Skeletal muscle tissue (tissue), 4 donors: ENCODE measurements around the gene MEAK7. TPM values are rescaled to one million over a fixed set of nuclear protein-coding genes. Genes with fewer than 3 reads are reported as not detected.

ENCODE experiments used
- H3K27ac ChIP-seq: one replicate; pipeline ENCODE4 v1.7.0; 2013; ENCODE audit warnings: mild to moderate bottlenecking, low read depth, low read length, inconsistent platforms
- H3K27me3 ChIP-seq, 3 donors: one replicate each; pipeline ENCODE4 v1.7.0; 2013; ENCODE audit warnings: low read length in 3 of 3; ENCODE audit not compliant: control insufficient read depth in 3 of 3, insufficient read depth in 3 of 3
- H3K36me3 ChIP-seq, 3 donors: one replicate each; pipeline ENCODE4 v1.7.0; 2013; ENCODE audit warnings: low read length in 3 of 3; ENCODE audit not compliant: control insufficient read depth in 3 of 3, insufficient read depth in 3 of 3
- H3K4me1 ChIP-seq, 3 donors: one replicate each; pipeline ENCODE4 v1.7.0; 2013; ENCODE audit warnings: low read length in 3 of 3, mild to moderate bottlenecking in 3 of 3; ENCODE audit not compliant: control insufficient read depth in 3 of 3, insufficient read depth in 3 of 3
- H3K4me3 ChIP-seq, 3 donors: one replicate each; pipeline ENCODE4 v1.7.0; 2013; ENCODE audit warnings: low read length in 3 of 3
- H3K9ac ChIP-seq, 3 donors: one replicate each; pipeline ENCODE4 v1.7.0; 2013; ENCODE audit warnings: low read length in 3 of 3, mild to moderate bottlenecking in 3 of 3, moderate library complexity in 2 of 3, low read depth in 1 of 3
- H3K9me3 ChIP-seq, 3 donors: one replicate each; pipeline ENCODE4 v1.7.0; 2013; ENCODE audit warnings: low read length in 3 of 3; ENCODE audit not compliant: control insufficient read depth in 3 of 3
- total RNA-seq: library from RNA; depleted of rRNA; stranded (reverse); fragments of >200 nt; gene quantifications from one replicate; pipeline ENCODE4 v1.2.3, GENCODE V29; 2014
- donor health status: Osteomylitis.

The MEAK7 gene
- total RNA-seq, 1 donor from 2014 or later: 6.8 TPM

DNA sequence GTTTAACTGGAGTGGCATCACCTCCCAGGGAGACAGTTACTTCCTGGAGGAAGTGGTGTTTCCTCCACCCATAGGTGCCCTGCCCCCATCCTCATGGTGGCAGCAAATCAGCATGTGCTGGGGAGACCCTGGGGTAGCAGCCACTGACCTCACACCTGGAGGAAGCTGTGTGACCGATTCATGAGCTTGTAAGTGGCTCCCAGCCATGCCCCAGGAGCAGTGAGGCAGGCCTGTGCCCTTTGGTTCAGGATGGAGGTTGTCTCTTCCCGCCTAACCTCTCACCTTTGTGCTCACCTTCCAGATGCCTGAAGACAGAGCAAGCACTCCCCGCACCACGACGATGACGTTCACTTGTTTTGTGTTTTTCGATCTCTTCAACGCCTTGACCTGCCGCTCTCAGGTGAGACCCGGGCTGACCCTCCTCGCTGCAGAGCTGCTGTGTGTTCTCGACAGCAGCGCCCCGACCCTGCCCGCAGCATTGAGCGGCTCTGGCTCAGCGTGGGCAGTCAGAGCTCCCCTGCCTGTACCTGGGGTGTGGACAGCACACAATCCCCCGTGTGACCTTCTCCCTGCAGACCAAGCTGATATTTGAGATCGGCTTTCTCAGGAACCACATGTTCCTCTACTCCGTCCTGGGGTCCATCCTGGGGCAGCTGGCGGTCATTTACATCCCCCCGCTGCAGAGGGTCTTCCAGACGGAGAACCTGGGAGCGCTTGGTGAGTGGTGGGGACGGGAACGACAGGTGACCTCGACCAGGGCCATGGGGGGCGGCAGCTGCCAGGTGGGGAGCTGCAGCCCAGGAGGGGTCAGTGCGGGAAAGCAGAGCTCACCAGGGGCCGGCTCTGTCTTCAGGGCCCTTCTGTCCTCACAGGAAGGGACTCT lies 42.8 kb downstream of the MEAK7 start:
- Histone ChIP-seq H3K27ac (no peak overlapping the region), H3K9ac (no peak overlapping the region), H3K4me3 (no peak overlapping the region), H3K9me3 (peaks cover 0 to 4% (median 0%) of the 10 kb centered on the region in 3 donors), H3K36me3 (peaks cover 0 to 3% (median 0%) of the 10 kb centered on the region in 3 donors), H3K27me3 (no peaks in the 10 kb centered on the region), H3K4me1 (no peaks in the 10 kb centered on the region)

DNA sequence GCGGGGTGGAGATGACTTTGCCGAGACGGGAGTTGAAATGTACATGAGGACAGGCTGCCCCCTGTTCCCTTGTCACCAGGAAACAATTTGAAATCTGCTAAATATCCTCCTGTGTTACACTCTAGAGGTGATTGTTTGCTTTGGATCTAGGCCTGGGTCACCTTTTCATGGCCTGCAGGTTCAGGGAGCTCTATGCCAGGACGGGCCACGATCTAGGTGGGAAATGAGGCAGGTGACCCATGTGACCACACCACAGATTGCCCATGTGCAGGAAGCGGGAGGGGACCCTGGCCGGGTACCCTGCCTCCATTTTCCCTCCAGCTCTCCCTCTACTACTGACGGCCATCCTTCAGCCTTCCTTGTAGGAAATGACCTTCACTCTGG lies 43.4 kb downstream of the MEAK7 start:
- Histone ChIP-seq H3K9ac (no peak overlapping the region), H3K4me3 (no peak overlapping the region), H3K9me3 (no peaks in the 10 kb centered on the region), H3K27ac (no peak overlapping the region), H3K4me1 (no peaks in the 10 kb centered on the region), H3K36me3 (peaks cover 0 to 3% (median 0%) of the 10 kb centered on the region in 3 donors), H3K27me3 (no peaks in the 10 kb centered on the region)

DNA sequence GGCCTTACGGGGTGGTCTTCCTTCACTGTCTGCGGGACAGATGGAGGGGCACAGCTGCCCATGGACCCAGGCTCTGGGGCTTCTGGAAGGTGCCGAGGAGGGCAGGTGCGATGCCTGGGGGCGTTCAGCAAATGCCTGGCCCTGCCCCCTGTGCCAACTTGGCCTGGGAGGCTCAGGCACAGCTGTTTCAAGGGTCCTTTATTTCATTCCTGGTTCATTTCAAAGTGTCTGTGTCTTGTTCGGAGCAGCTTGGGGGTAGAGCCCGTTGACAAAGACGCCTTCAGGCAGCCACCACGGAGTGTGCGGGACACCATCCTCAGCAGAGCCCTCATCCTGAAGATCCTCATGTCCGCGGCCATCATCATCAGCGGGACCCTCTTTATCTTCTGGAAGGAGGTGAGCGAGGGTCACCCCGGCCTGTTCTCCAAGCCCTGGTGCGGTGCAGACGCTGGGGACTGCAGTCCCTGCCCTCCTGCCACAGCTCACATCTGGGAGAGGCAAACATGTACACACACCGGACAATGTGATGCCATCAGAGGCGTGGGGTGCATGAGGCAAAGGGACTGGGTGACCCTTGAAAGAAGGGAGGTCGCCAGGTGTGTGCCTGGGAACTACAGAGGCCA lies 43.9 kb downstream of the MEAK7 start:
- Histone ChIP-seq H3K27me3 (no peaks in the 10 kb centered on the region), H3K9ac (no peak overlapping the region), H3K9me3 (no peaks in the 10 kb centered on the region), H3K36me3 (peaks cover 0 to 3% (median 0%) of the 10 kb centered on the region in 3 donors), H3K27ac (no peak overlapping the region), H3K4me3 (no peak overlapping the region), H3K4me1 (no peaks in the 10 kb centered on the region)

DNA sequence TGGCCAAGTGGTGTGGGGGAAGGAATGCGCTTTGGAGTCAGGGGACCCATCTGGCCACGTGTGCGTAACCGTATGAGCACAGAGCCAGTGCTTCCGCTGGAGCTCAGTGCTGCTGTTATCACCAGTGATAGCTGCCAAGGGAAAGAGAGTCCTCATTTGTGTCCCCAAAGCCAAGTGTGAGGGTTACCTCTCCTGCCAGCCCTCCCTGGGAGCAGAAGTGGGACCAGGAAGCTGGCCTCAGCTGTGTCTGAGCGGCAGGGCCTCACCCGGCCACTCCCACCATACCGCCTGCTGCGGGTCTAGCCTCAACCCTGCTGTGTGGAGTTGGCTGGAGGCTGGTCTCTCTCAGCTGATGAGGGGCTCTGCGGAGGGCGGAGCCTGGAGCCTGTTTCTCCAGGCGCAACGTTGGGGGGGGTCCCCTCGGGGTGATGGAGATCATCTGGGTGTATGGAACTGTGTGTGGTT lies 44.5 kb downstream of the MEAK7 start:
- Histone ChIP-seq H3K4me1 (no peaks in the 10 kb centered on the region), H3K36me3 (peaks cover 0 to 3% (median 0%) of the 10 kb centered on the region in 3 donors), H3K9me3 (no peaks in the 10 kb centered on the region), H3K9ac (no peak overlapping the region), H3K27ac (no peak overlapping the region), H3K4me3 (no peak overlapping the region), H3K27me3 (no peaks in the 10 kb centered on the region)

DNA sequence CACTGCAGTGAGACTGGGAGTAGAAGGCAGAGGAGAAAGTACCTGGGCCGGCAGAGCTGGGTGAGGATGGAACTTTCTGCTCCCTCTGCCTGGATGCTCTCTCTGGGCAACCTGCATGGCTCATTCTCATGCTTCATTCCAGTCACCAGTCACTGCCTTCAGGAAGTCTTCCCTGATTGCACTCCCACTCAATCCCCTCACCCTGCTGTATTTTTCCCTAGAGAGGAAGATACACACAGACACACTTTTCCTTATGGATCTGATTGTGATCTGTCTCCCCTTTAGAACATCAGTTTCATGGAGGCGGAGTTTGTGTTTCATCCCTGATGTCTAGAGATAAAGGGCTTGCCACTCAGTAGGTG lies 44.9 kb downstream of the MEAK7 start:
- Histone ChIP-seq H3K9ac (no peak overlapping the region), H3K36me3 (peaks cover 0 to 3% (median 0%) of the 10 kb centered on the region in 3 donors), H3K4me3 (no peak overlapping the region), H3K27me3 (no peaks in the 10 kb centered on the region), H3K27ac (no peak overlapping the region), H3K9me3 (no peaks in the 10 kb centered on the region), H3K4me1 (no peaks in the 10 kb centered on the region)

DNA sequence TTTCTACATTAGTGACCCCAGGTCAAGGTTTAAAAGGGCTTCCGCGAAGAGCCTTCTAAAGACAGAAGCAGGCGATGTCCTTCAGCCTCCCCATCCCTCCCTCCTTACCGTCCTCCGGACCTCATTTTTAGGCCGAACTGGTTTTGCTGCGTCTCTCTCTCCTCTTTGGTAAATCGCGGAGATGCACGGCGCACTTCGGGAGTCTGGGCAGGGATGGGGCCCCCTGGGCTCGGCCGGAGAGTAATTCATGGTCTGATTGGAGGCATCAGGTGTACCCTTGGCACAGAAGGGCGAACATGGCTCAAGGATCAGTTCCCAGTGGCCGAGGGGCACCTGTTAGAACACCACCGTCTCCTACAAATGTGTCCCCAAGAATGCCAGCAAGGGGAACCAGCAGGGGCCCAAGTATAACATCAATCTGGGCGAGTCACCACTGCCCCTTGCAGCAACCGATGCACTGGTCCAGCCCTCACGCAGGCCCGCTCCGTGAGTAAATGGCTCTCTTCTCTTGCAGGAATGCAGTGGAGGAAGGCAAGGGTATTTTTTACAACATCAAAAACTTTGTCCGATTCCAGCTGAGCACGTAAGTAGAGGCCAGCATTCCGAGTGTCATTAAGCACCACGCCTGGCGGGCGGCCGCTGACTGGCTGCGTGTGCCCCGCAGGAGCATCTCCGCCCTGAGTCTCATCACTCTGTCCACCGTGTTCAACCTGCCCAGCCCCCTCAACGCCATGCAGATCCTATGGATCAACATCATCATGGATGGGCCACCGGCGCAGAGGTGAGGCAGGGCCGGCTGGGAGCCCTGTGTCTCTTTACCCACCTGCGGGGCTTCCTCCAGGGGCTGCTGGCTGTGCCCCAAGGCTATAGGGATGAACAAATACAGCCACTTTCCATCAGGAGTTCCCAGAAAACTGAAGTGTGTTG lies 45.6 kb downstream of the MEAK7 start:
- H3K27ac ChIP-seq: no peak overlapping the region

DNA sequence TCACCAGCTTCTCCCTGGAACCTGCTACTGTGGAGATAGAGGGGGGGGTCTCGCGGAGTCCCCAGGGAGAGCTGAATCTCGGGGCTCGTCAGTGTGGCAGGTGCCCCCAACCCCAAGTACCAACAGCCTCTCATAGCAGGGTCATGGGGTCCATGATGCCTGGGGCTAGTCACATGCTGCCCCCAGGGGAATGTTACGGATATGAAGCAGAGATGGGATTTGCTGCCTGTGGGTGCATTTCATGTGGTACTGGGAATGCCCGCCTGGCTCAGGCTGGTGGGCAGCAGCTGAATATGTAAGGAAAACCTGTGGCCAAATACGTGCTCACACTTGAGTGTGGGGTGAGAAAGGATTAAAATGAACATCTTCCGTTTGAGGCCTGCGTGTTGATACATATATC lies 49.4 kb downstream of the MEAK7 start:
- H3K27ac ChIP-seq: no peak overlapping the region
- no peaks in the 10 kb centered on the region for H3K36me3 ChIP-seq
- H3K27me3 ChIP-seq: peaks cover 0 to 7% (median 6%) of the 10 kb centered on the region in 3 donors
- no peaks in the 10 kb centered on the region for H3K9me3 ChIP-seq
- no peak overlapping the region for H3K9ac ChIP-seq
- H3K4me1 ChIP-seq: no peaks in the 10 kb centered on the region
- H3K4me3 ChIP-seq: no peak overlapping the region

More for the DNA sequence above, 45.6 kb downstream of the MEAK7 start:
- H3K9ac ChIP-seq: no peak overlapping the region
- H3K27me3 ChIP-seq: no peaks in the 10 kb centered on the region
- no peak overlapping the region for H3K4me3 ChIP-seq
- no peaks in the 10 kb centered on the region for H3K4me1 ChIP-seq
- peaks cover 0 to 3% (median 0%) of the 10 kb centered on the region in 3 donors for H3K36me3 ChIP-seq
- no peaks in the 10 kb centered on the region for H3K9me3 ChIP-seq

Other genes with a start within 250 kb of the MEAK7 start
- 1.6 TPM for gene WFDC1, start 209.8 kb downstream of the MEAK7 start, total RNA-seq
- not detected for gene ATP2C2, start 136.1 kb downstream of the MEAK7 start, total RNA-seq
- 11.0 TPM for gene COTL1, start 113.4 kb upstream of the MEAK7 start, total RNA-seq
- gene KLHL36, start 143.9 kb upstream of the MEAK7 start, total RNA-seq: 23.0 TPM
- gene USP10, start 195.3 kb upstream of the MEAK7 start, total RNA-seq: 27.1 TPM